HepG2 (cell line): ENCODE measurements around the gene SLC4A8. TPM values are rescaled to one million over a fixed set of nuclear protein-coding genes. Genes with fewer than 3 reads are reported as not detected.
A peak's percentile ranks its signal among the peaks of the same experiment; 100 is the strongest.

Experiments used
- MTA1 ChIP-seq: sonication (generic); formaldehyde crosslinking; IDR thresholded peaks from 2 replicates; pipeline ENCODE4 v1.4.0; 2020; ENCODE audit warnings: missing genetic modification reagents, mild to moderate bottlenecking, borderline replicate concordance
- NFKB2 ChIP-seq: sonication (generic); formaldehyde crosslinking; IDR thresholded peaks from 2 replicates; pipeline ENCODE4 v1.4.0; 2020; ENCODE audit warnings: missing genetic modification reagents, borderline replicate concordance
- REPIN1 ChIP-seq: sonication (generic); formaldehyde crosslinking; IDR thresholded peaks from 2 replicates; pipeline ENCODE4 v1.8.0; 2022; ENCODE audit warnings: missing genetic modification reagents, low read depth, mild to moderate bottlenecking, borderline replicate concordance
- SMAD1 ChIP-seq: sonication (generic); formaldehyde crosslinking; IDR thresholded peaks from 2 replicates; pipeline ENCODE4 v1.4.0; 2020; ENCODE audit warnings: missing genetic modification reagents, low read depth, mild to moderate bottlenecking, borderline replicate concordance
- SMC3 ChIP-seq: IDR thresholded peaks from 2 replicates; pipeline ENCODE4 v1.6.1; 2011; ENCODE audit warnings: low read length, improper control_type of control experiment
- ZNF263 ChIP-seq: sonication (generic); formaldehyde crosslinking; IDR thresholded peaks from 2 replicates; pipeline ENCODE4 v1.4.0; 2020; ENCODE audit warnings: missing genetic modification reagents
- ZNF7 ChIP-seq: IDR thresholded peaks from 2 replicates; pipeline ENCODE4 v1.6.1; 2016; ENCODE audit warnings: missing biosample characterization, missing genetic modification reagents
- polyA plus RNA-seq, 8 experiments: library from polyadenylated mRNA; depleted of rRNA in 3 of 8; stranded (reverse) in 7 of 8; unstranded in 1 of 8; fragments of >200 nt; fragmentation: Illumina TruSeq in 4 of 8; extraction: Trizol in 4 of 8; gene quantifications; 2 replicates each; pipeline versions ENCODE4 v1.2.1 to v1.2.3, GENCODE V29; 2011 to 2016; ENCODE audit warnings: low read depth in 4 of 8, missing spikeins in 1 of 8, mixed read lengths in 1 of 8; ENCODE audit not compliant: insufficient read depth in 1 of 8
- total RNA-seq, 5 experiments: library from RNA; depleted of rRNA; stranded (reverse); fragments of >200 nt; fragmentation: Illumina TruSeq; extraction: Trizol; gene quantifications; 2 replicates each; pipeline ENCODE4 v1.2.3, GENCODE V29; 2016; ENCODE audit warnings: low read depth in 1 of 5
- TF ChIP-seq, protein P1 (sequence below): IDR thresholded peaks from 2 replicates; pipeline ENCODE4 v1.6.1; 2016; ENCODE audit warnings: mild to moderate bottlenecking
- TF ChIP-seq, protein P2 (sequence below): IDR thresholded peaks from 2 replicates; pipeline ENCODE4 v1.6.1; 2016; ENCODE audit warnings: low read depth, borderline replicate concordance
- TF ChIP-seq, protein P3 (sequence below): sonication (generic); formaldehyde crosslinking; IDR thresholded peaks from 2 replicates; pipeline ENCODE4 v1.4.0; 2020; ENCODE audit warnings: missing genetic modification reagents, borderline replicate concordance
- TF ChIP-seq, protein P4 (sequence below): sonication (generic); formaldehyde crosslinking; IDR thresholded peaks from 2 replicates; pipeline ENCODE4 v1.4.0; 2020; ENCODE audit warnings: missing genetic modification reagents
- TF ChIP-seq, protein P5 (sequence below): sonication (generic); formaldehyde crosslinking; IDR thresholded peaks from 2 replicates; pipeline ENCODE4 v1.4.0; 2020; ENCODE audit warnings: missing genetic modification reagents, borderline replicate concordance
- TF ChIP-seq, protein P6 (sequence below): sonication (generic); formaldehyde crosslinking; IDR thresholded peaks from 2 replicates; pipeline ENCODE4 v1.4.0; 2020; ENCODE audit warnings: mild to moderate bottlenecking, missing genetic modification reagents

SLC4A8 gene
- total and polyA plus RNA-seq, 2 of the 13 experiments (the other 11 are each of a cell fraction or from before 2014, with no cell fraction given) = under 0.01 to 0.07 TPM

DNA sequence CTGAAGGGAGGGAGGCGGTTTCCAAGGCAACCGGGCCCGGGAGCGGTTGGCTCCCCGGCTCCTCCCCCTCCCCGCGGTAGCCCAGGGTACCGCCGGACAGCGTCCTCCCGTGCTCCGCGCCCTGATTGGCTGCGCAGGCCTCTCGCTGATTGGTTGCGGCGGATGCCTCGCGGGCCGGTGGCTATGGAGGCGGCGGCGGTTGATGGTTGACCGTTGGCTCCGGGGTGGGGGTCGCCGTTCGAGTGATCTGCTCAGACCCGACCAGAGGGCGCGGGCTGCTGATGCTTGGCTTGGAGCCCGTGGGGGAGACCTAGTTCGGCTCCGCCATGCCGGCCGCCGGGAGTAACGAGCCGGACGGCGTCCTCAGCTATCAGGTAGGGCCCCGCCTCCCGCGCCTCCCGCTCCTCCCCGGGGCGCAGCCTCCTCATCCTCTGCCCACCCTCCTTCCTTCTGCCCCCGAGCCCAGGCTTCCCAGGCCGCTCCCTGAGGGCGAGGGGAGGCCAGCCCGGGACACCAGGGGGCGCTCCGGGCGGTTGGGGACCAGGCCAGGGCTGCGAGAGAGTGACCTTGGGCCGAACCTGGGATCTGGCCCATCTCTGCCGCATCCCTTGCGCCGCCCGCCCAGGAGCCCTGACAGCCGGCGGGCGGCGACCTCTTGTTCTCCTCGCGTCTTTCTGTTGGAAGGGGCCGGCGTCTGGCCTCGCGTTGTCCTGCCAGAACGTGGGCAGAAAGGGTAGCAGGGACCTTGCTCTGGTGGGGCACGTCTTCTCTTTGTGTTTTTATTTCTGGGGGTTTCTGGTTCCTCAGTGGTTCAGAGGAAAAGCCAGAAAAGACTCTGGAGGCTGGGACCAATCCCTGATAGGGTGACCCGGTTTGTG, at the start of gene SLC4A8 (continued):
- TF ChIP-seq SMAD1 (CRISPR knock-in tag) (no peak), MTA1 (CRISPR knock-in tag) (peak; percentile 25; the same call in 1 of the 2 replicates), SMC3 (peak; percentile 23; the same call in 1 of the 2 replicates), NFKB2 (CRISPR knock-in tag) (0 out of 2 replicates have a peak, but pooled peaks have one; percentile 58), ZNF7 (no peak), REPIN1 (CRISPR knock-in tag) (no peak), ZNF263 (peak; percentile 55; the same call in 1 of the 2 replicates)
- TF ChIP-seq, protein P1, sequence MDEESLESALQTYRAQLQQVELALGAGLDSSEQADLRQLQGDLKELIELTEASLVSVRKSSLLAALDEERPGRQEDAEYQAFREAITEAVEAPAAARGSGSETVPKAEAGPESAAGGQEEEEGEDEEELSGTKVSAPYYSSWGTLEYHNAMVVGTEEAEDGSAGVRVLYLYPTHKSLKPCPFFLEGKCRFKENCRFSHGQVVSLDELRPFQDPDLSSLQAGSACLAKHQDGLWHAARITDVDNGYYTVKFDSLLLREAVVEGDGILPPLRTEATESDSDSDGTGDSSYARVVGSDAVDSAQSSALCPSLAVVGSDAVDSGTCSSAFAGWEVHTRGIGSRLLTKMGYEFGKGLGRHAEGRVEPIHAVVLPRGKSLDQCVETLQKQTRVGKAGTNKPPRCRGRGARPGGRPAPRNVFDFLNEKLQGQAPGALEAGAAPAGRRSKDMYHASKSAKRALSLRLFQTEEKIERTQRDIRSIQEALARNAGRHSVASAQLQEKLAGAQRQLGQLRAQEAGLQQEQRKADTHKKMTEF (CRISPR knock-in tag) = 0 out of 2 replicates have a peak, but pooled peaks have one; percentile 38
- TF ChIP-seq, protein P2, sequence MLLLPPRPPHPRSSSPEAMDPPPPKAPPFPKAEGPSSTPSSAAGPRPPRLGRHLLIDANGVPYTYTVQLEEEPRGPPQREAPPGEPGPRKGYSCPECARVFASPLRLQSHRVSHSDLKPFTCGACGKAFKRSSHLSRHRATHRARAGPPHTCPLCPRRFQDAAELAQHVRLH (CRISPR knock-in tag) = no peak
- TF ChIP-seq, protein P3, sequence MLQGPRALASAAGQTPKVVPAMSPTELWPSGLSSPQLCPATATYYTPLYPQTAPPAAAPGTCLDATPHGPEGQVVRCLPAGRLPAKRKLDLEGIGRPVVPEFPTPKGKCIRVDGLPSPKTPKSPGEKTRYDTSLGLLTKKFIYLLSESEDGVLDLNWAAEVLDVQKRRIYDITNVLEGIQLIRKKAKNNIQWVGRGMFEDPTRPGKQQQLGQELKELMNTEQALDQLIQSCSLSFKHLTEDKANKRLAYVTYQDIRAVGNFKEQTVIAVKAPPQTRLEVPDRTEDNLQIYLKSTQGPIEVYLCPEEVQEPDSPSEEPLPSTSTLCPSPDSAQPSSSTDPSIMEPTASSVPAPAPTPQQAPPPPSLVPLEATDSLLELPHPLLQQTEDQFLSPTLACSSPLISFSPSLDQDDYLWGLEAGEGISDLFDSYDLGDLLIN = no peak
- TF ChIP-seq, protein P4, sequence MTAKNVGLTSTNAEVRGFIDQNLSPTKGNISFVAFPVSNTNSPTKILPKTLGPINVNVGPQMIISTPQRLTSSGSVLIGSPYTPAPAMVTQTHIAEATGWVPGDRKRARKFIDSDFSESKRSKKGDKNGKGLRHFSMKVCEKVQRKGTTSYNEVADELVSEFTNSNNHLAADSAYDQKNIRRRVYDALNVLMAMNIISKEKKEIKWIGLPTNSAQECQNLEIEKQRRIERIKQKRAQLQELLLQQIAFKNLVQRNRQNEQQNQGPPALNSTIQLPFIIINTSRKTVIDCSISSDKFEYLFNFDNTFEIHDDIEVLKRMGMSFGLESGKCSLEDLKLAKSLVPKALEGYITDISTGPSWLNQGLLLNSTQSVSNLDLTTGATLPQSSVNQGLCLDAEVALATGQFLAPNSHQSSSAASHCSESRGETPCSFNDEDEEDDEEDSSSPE (CRISPR knock-in tag) = no peak
- TF ChIP-seq, protein P5, sequence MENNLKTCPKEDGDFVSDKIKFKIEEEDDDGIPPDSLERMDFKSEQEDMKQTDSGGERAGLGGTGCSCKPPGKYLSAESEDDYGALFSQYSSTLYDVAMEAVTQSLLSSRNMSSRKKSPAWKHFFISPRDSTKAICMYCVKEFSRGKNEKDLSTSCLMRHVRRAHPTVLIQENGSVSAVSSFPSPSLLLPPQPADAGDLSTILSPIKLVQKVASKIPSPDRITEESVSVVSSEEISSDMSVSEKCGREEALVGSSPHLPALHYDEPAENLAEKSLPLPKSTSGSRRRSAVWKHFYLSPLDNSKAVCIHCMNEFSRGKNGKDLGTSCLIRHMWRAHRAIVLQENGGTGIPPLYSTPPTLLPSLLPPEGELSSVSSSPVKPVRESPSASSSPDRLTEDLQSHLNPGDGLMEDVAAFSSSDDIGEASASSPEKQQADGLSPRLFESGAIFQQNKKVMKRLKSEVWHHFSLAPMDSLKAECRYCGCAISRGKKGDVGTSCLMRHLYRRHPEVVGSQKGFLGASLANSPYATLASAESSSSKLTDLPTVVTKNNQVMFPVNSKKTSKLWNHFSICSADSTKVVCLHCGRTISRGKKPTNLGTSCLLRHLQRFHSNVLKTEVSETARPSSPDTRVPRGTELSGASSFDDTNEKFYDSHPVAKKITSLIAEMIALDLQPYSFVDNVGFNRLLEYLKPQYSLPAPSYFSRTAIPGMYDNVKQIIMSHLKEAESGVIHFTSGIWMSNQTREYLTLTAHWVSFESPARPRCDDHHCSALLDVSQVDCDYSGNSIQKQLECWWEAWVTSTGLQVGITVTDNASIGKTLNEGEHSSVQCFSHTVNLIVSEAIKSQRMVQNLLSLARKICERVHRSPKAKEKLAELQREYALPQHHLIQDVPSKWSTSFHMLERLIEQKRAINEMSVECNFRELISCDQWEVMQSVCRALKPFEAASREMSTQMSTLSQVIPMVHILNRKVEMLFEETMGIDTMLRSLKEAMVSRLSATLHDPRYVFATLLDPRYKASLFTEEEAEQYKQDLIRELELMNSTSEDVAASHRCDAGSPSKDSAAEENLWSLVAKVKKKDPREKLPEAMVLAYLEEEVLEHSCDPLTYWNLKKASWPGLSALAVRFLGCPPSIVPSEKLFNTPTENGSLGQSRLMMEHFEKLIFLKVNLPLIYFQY (CRISPR knock-in tag) = peak; percentile 35; the same call in 1 of the 2 replicates
- TF ChIP-seq, protein P6, sequence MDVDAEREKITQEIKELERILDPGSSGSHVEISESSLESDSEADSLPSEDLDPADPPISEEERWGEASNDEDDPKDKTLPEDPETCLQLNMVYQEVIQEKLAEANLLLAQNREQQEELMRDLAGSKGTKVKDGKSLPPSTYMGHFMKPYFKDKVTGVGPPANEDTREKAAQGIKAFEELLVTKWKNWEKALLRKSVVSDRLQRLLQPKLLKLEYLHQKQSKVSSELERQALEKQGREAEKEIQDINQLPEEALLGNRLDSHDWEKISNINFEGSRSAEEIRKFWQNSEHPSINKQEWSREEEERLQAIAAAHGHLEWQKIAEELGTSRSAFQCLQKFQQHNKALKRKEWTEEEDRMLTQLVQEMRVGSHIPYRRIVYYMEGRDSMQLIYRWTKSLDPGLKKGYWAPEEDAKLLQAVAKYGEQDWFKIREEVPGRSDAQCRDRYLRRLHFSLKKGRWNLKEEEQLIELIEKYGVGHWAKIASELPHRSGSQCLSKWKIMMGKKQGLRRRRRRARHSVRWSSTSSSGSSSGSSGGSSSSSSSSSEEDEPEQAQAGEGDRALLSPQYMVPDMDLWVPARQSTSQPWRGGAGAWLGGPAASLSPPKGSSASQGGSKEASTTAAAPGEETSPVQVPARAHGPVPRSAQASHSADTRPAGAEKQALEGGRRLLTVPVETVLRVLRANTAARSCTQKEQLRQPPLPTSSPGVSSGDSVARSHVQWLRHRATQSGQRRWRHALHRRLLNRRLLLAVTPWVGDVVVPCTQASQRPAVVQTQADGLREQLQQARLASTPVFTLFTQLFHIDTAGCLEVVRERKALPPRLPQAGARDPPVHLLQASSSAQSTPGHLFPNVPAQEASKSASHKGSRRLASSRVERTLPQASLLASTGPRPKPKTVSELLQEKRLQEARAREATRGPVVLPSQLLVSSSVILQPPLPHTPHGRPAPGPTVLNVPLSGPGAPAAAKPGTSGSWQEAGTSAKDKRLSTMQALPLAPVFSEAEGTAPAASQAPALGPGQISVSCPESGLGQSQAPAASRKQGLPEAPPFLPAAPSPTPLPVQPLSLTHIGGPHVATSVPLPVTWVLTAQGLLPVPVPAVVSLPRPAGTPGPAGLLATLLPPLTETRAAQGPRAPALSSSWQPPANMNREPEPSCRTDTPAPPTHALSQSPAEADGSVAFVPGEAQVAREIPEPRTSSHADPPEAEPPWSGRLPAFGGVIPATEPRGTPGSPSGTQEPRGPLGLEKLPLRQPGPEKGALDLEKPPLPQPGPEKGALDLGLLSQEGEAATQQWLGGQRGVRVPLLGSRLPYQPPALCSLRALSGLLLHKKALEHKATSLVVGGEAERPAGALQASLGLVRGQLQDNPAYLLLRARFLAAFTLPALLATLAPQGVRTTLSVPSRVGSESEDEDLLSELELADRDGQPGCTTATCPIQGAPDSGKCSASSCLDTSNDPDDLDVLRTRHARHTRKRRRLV (CRISPR knock-in tag) = no peak
